Fibroblast of peridontal ligament (primary cell): ENCODE measurements around the gene SPACA1.

Experiments
- DNase-seq: peaks from one replicate; pipeline ENCODE4 v3.0.0-alpha.2; 2010; ENCODE audit errors: extremely low read depth

SPACA1 gene

DNA sequence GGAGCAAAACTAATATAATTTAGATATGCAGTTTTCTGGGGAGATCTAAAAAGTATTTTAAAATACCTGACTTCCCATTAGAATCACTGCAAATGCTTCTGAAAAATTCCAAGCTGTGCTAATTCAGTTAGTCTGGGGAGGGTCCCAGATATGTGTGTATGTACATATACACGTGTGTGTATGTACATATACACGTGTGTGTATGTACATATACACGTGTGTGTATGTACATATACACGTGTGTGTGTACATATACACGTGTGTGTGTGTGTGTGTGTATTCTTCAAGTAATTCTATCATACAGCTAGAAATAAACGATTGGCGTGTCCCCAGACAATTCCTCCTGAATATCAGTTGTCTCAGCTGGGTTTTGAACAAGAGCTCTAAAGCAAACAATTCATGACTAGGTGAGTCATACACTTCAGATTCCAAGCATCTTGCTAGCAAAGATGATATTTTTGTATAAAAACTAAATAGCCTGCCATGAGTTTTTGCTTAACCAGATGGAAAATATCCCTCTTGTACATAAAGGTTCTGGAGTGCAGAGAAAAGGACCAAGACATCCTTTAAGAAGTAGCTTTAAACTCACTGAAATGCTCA is 58.2 kb downstream of the SPACA1 start:
- DNase-seq: no peak

DNA sequence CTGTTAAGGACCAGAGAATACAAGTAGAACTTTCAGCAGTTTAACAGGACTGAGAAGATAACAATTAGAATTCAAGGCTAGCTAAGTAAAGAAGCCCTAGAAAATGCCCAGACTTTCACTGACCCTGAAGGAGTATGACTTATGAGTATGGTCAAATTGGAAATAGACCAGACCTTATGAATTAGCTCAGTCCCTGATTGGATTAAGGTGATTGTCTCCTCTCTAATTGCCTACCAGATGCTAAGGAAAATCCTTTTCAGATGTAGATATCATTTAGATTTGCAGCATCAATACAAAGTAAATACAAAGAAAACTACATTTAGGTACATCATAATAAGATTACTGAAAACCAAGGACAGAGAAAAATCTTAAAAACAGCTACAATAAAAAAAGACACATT is 59.6 kb downstream of the SPACA1 start:
- DNase-seq: no peak

DNA sequence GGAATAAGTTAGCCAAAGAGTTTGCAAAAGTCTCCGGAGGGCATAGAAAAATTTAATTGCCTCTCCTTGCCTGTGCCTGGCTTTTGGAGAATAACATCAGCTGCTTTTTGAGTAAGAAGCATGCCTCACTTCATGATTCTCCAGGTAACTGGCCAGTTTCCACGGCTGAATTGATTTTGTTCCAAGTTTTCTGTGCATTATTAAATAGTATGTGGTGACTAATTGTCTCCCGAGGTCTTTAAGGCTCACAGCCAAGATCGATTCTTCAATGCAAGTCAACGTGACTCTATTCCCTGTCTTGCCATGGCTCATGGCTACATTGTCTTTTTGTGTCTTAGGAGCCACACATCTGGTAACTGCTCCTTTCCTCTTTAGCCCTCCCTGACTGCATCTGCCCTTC is 64.3 kb downstream of the SPACA1 start:
- no peak for DNase-seq

DNA sequence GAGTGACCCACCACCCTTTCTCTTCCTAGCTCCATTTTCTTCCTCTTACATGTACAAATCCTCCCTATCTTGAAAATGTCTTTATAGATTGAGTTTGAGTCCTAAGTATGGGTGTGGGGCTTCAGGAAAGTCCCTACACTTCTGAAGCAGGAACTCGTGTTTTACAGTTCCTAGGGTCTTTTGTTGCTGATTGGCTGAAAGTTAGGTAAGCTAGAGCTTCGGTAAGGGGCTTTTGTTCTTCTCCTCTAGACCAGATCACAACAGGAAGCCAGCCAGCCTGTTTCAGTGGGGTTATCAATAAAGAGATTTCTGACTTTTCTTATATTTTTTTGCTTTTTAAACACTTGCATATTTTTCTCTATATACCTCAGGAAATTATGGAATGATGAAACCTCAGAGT is 67.2 kb downstream of the SPACA1 start:
- DNase-seq: no peak

DNA sequence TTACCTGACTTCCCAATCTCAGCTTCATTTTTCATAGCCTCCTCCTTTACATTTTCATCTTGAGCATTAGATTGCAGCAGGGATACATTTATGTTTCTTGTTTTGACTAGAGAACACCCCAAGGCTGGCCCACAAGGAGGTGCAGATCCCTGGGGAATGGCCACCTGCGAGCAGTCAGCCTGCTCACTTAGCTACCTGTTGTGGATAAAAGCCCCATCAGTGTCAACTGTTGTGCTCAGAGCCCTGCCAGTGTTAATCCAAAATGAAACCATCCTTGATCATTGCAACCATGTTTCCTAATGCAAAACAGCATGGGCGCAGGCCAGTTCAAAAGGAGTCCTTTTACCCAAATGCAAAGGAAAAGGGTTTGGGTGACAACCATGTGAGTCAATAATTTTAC is 67.7 kb downstream of the SPACA1 start:
- no peak for DNase-seq

DNA sequence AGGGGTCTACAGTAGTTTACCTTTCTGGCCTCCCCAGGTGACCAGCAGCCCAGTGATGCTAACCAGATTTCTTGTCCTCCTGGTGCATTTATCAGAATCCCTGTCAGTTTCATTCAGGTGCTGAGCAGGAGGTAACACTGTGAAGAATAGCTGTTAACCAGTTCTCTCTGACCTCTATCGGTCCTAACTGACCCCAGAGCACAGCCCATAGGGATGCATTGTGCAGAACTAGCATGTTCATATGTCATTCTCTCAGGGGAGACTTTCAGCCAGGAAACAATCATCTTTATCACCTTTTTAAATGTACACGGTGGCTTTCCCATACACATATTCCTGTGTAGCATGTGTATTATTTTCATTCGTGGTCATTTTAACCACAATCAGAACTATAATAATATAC is 68.6 kb downstream of the SPACA1 start:
- no peak for DNase-seq
